MCF 10A (cell line): ENCODE results near the gene FKBP2. TPM values are rescaled to one million over a fixed set of nuclear protein-coding genes. Genes with fewer than 3 reads are reported as not detected.

Experiments
- Bru-seq: library from RNA; stranded (reverse); fragments of 400-500 nt; gene quantifications from one replicate; lab custom pipeline; 2021; lab: Mats Ljungman, UMichigan
- BruChase-seq, 2 experiments: library from RNA; stranded (reverse); fragments of 400-500 nt; gene quantifications; one replicate each; lab custom pipeline; 2021; lab: Mats Ljungman, UMichigan
- BruUV-seq: library from RNA; stranded (reverse); fragments of 400-500 nt; replicated peaks from 2 replicates; lab custom pipeline; 2021; lab: Mats Ljungman, UMichigan
- CTCF ChIA-PET: fragments of 300-600 bp; sonication (Branson Sonifier 250); formaldehyde crosslinking; extraction: SDS; loops from one replicate; lab custom pipeline; 2021; ENCODE audit warnings: antibody characterized with exemption, inconsistent platforms; lab: Yijun Ruan, JAX
- POLR2A ChIA-PET: fragments of 300-600, 350-650 bp; sonication (Branson Sonifier 250); formaldehyde crosslinking; extraction: SDS; loops from one replicate; lab custom pipeline; 2020; ENCODE audit warnings: antibody characterized with exemption, inconsistent platforms; lab: Yijun Ruan, JAX
- DNase-seq: peaks from one replicate; pipeline ENCODE4 v3.0.0-alpha.2; 2018; ENCODE audit not compliant: unreplicated experiment
- H3K27ac Mint-ChIP-seq: one replicate; pipeline ENCODE4 v1.8.0; 2022; ENCODE audit warnings: mild to moderate bottlenecking, low read depth, mixed read lengths; ENCODE audit not compliant: unreplicated experiment
- H3K27me3 Mint-ChIP-seq: one replicate; pipeline ENCODE4 v1.8.0; 2022; ENCODE audit warnings: mixed read lengths; ENCODE audit not compliant: insufficient read depth, unreplicated experiment
- H3K36me3 Mint-ChIP-seq: one replicate; pipeline ENCODE4 v1.8.0; 2022; ENCODE audit warnings: mild to moderate bottlenecking, moderate library complexity, mixed read lengths; ENCODE audit not compliant: insufficient read depth, unreplicated experiment
- H3K4me1 Mint-ChIP-seq: one replicate; pipeline ENCODE4 v1.8.0; 2022; ENCODE audit warnings: mixed read lengths; ENCODE audit not compliant: insufficient read depth, unreplicated experiment
- H3K4me3 Mint-ChIP-seq: one replicate; pipeline ENCODE4 v1.8.0; 2022; ENCODE audit warnings: mild to moderate bottlenecking, moderate library complexity, mixed read lengths; ENCODE audit not compliant: unreplicated experiment
- H3K9me3 Mint-ChIP-seq: one replicate; pipeline ENCODE4 v1.8.0; 2022; ENCODE audit warnings: mixed read lengths; ENCODE audit not compliant: unreplicated experiment
- intact Hi-C: fragments of 100-400 bp; cut with micrococcal nuclease; formaldehyde crosslinking; loops from 2 replicates; pipeline ENCODE4 v1.14.1; 2022
- long read RNA-seq: library from polyadenylated mRNA; stranded (forward); transcript quantifications from one replicate; pipeline ENCODE4 v2.0.0, GENCODE V29; 2022
- total RNA-seq: library from RNA; stranded (reverse); gene quantifications from 2 replicates; pipeline ENCODE4 v1.2.3, GENCODE V29; 2022
- TF ChIP-seq, protein P1 (sequence below): fragments of 200-600 bp; IDR thresholded peaks from one replicate; pipeline ENCODE4 v1.8.0; 2022; ENCODE audit warnings: antibody characterized with exemption, mild to moderate bottlenecking; ENCODE audit not compliant: unreplicated experiment

Gene FKBP2
- 84.7 and 86.0 TPM in 2 replicates for total RNA-seq
- Bru-seq, nascent RNA: percentile 82 among the genes with signal in this experiment
- percentile 90 among the genes with signal in this experiment for BruChase-seq, experiment 1, labeled RNA remaining after a 6-hour chase
- percentile 85 among the genes with signal in this experiment for BruChase-seq, experiment 2, labeled RNA remaining after a 2-hour chase
- long read RNA-seq, transcript FKBP2-201 (6 exons, 657 nt): major isoform, 110 of 154 reads
- long read RNA-seq, transcript FKBP2-203 (6 exons, 613 nt): minor isoform, 5 of 154 reads
- long read RNA-seq, transcript FKBP2-202 (6 exons, 1,002 nt): minor isoform, 6 of 154 reads
- long read RNA-seq, partial matches to known transcripts: 10 of 154 reads
- long read RNA-seq, other reads (novel, unspliced or antisense): 23 of 154 reads

DNA sequence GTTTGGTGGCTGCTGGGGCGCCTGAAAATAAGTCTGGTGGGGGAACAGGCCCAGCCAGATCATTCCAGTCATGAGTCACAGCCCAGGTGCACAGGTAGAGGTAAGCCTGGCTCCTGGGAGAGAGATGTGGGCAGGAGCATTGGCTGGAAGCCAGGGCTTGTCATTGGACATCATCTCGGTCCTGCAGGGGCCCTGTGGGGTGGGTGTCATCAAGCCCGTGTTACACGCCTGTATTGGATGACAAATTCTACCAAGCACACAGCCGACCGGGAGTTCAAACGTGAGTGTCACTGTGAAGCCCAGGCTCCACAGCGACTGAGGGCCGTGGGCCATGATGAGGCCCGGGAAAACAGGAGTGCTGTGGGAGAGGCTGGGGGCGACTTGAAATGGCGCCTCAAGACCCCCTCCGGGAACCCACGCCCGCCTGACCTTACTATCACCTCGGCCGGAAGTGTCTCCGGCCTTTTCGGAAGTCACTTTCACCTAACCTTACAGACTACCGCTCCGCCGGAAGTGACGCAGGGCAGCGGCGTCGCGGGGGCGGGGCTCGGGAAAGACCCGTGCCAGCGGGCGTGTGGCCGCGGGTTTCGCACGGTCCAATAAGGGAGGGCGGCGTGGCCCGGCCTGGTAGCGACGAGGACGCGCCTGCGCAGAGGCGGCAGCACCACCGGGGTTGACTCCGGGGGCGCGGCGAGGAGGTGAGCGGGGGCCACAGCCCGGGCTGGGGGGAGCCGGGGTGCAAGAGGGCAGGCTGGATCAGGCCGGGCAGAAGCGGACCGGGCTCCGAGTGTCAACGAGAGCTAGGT lies at the start of gene FKBP2:
Gene FKBP2, plus strand, starts transcription at position 661 of the 806 bp plus-strand sequence. CDS start 1,293 bp downstream, outside the sequence.
- ChIA-PET CTCF (interaction anchor here (0.7 to 1.3 kb wide), 6 partner anchors 10 to 394 kb away, joined by 3 to 5 read pairs (median 4); partner anchors contain the start of gene PLCB3), POLR2A (interaction anchor here (0.6 to 10.8 kb wide), 21 partner anchors 11 to 1619 kb away, joined by 3 to 122 read pairs (median 4); partner anchors contain the start of genes B3GAT3, BAD, CATSPERZ and DNAJC4)
- intact Hi-C loops: no loop called here
- Mint-ChIP-seq H3K4me1 (peaks cover 19% of the 10 kb centered on the region), H3K27ac (peak within 1 kb of the TSS; percentile 98), H3K4me3 (peak within 1 kb of the TSS; percentile 93), H3K9me3 (no peaks in the 10 kb centered on the region), H3K36me3 (peaks cover 56% of the 10 kb centered on the region), H3K27me3 (no peaks in the 10 kb centered on the region)
- TF ChIP-seq, protein P1, sequence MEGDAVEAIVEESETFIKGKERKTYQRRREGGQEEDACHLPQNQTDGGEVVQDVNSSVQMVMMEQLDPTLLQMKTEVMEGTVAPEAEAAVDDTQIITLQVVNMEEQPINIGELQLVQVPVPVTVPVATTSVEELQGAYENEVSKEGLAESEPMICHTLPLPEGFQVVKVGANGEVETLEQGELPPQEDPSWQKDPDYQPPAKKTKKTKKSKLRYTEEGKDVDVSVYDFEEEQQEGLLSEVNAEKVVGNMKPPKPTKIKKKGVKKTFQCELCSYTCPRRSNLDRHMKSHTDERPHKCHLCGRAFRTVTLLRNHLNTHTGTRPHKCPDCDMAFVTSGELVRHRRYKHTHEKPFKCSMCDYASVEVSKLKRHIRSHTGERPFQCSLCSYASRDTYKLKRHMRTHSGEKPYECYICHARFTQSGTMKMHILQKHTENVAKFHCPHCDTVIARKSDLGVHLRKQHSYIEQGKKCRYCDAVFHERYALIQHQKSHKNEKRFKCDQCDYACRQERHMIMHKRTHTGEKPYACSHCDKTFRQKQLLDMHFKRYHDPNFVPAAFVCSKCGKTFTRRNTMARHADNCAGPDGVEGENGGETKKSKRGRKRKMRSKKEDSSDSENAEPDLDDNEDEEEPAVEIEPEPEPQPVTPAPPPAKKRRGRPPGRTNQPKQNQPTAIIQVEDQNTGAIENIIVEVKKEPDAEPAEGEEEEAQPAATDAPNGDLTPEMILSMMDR: no peak
- DNase-seq: peak; percentile 96
- TSS peak; percentile 74 for BruUV-seq

DNA sequence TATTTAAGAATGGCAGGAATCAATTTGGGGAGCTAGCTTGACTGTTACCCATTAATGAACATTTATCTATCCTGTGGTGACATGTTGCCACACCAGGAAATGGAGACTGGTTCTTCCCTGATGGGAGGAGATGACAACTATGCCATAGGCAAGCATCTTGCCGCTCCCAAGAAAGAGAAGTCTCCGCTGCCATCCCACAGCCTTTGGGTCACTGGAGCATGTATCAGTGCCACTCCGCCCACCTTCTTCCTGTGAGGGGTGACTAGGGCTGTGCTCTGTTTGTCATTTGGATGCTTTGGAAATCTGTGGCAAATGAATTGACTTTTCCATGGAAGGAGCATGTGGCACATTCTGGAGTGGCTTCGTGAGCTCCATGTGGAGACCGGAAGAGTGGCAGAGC lies 48.5 kb upstream of the FKBP2 start:
- H3K9me3 Mint-ChIP-seq: no peaks in the 10 kb centered on the region
- no TSS peak for BruUV-seq
- no peak overlapping the region for H3K27ac Mint-ChIP-seq
- H3K36me3 Mint-ChIP-seq: peaks cover 74% of the 10 kb centered on the region
- no peak overlapping the region for H3K4me3 Mint-ChIP-seq
- H3K27me3 Mint-ChIP-seq: no peaks in the 10 kb centered on the region
- intact Hi-C loops: no loop called here
- ChIA-PET CTCF (interaction anchor here (1.5 kb wide), 1 partner anchor 12 kb away, joined by 7 read pairs; no protein-coding TSS in a partner anchor), POLR2A (no interaction called here)
- TF ChIP-seq, protein P1: no peak
- no peaks in the 10 kb centered on the region for H3K4me1 Mint-ChIP-seq
- no peak for DNase-seq

DNA sequence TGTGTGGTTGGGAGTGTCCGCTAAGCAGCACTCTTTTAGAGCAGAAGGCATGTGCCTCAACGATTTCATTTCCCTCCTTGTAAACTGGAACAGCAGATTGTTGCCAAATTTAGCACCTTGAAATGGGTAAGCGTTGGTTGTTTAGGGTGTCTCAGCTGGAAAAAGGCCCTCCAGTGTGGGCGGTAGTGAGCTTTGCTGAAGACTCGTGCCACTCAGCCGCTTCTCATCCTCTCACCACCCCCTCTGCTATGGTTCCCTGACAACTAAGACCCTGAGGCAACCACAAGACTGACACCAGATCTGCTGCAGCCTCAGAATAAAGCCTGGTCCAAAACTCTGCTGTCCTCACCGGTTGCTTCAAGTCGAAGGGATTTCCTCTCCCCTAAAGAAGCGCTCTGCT lies 44.3 kb upstream of the FKBP2 start:
- no peak overlapping the region for H3K27ac Mint-ChIP-seq
- POLR2A ChIA-PET: interaction anchor here (0.6 to 1.1 kb wide), 4 partner anchors 10 to 75 kb away, joined by 3 read pairs; partner anchors contain the start of gene FERMT3
- H3K36me3 Mint-ChIP-seq: peaks cover 100% of the 10 kb centered on the region
- intact Hi-C loops: no loop called here
- CTCF ChIA-PET: interaction anchor here (0.7 to 3.4 kb wide), 2 partner anchors 8 to 46 kb away, joined by 4 to 11 read pairs; no protein-coding TSS in a partner anchor
- no peaks in the 10 kb centered on the region for H3K4me1 Mint-ChIP-seq
- H3K27me3 Mint-ChIP-seq: no peaks in the 10 kb centered on the region
- no peaks in the 10 kb centered on the region for H3K9me3 Mint-ChIP-seq
- BruUV-seq: no TSS peak
- DNase-seq: no peak
- H3K4me3 Mint-ChIP-seq: no peak overlapping the region
- TF ChIP-seq, protein P1: no peak
